ENCODE measurements around the gene FOXR2. TPM values are rescaled to one million over a fixed set of nuclear protein-coding genes. Genes with fewer than 3 reads are reported as not detected.

Gene FOXR2, protein sequence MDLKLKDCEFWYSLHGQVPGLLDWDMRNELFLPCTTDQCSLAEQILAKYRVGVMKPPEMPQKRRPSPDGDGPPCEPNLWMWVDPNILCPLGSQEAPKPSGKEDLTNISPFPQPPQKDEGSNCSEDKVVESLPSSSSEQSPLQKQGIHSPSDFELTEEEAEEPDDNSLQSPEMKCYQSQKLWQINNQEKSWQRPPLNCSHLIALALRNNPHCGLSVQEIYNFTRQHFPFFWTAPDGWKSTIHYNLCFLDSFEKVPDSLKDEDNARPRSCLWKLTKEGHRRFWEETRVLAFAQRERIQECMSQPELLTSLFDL
- not detected in 2 replicates for total RNA-seq

DNA sequence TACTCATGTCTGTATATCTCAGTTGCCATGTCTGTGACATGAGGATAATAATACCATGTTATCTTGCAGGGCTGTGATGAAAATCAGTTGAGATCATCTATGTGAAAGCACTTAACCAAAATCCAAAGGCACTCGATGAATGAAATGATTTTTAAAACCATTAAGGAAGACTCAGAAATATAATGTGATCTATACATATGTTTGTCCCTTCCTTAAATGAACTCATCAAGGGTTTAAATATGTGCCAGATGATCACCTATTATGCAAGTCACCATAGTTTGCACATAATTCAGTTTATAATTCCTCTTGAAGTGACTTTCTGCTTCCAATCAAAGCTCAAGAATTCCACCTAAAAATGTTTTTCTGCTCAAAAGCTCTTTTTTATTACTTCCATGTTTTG, at the start of gene FOXR2:
TSS of gene FOXR2 (plus strand) at position 301 of the 400 bp plus-strand sequence. CDS start 312 bp downstream, outside the sequence.

Other genes with a start within 250 kb of the FOXR2 start
- gene MAGEH1, start 171.3 kb upstream of the FOXR2 start, total RNA-seq: 23.6 and 37.5 TPM in 2 replicates
- 1.3 and 2.3 TPM in 2 replicates for gene USP51, start 133.6 kb upstream of the FOXR2 start, total RNA-seq
- gene RRAGB, start 94.3 kb downstream of the FOXR2 start, total RNA-seq: 31.0 and 39.7 TPM in 2 replicates